Nucleus accumbens (tissue), 56 donors: Measurements from ENCODE around the gene CACNA2D1.
A peak's percentile ranks its signal among the peaks of the same experiment; 100 is the strongest.
"Not testable (repeated sequence)": the region's sequence is repeated elsewhere in the genome, so short reads cannot be mapped to it uniquely, and the experiment has no call there.

Experiments used
- DNase-seq, 56 donors: peaks; one replicate each; lab custom pipeline; 2025; lab: John Stamatoyannopoulos, UW

Gene CACNA2D1

DNA sequence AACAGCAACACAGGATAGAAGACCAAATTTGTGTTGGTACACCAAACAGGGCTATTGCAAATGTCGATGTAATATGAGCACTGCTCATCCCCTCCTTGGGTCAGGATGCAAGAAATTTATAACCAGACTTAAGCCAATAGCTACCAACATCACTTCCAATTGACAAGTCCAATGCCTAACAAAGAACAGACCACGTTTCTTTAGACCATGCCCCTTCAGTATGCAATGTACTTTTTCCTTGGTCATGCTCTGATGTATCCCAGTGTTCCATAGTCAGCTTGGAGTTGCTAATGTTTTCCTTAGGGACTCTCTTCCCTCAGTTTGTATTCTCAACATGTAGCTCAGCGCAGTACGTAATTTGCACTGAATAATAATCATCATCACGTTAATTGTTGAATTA, 7.8 kb downstream of the CACNA2D1 start:
- DNase-seq: no peak

DNA sequence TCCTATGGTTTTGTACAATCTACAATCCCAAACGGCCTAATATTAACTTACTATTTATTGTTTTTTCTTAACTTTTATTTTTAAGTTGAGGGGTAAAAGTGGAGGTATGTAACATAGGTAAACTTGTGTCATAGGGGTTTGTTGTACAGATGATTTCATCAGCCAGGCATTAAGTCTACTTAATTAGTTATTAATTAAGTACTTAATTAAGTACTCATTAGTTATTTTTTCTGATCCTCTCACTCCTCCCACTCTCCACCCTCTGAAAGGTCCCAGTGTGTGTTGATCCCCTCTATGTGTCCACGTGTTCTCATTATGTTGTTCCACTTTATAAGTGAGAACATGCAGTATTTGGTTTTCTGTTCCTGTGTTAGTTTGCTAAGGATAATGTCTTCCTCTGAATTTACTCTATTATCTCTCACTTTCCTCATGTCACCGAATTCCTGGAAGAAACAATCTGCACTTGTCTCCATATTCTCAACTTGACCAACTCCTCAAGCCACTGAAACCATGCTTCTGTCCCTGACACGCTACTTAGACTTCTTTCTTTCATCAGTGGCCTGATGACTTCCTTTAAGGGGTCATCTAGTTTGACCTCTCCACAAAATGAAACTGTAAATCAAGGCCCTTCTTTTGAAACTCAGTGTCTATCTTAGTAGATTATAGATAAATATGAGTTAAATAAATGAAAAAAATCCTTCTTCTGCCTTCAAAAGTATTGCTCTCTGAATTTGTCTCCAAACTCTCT, 9.1 kb downstream of the CACNA2D1 start:
- DNase-seq: no peak

DNA sequence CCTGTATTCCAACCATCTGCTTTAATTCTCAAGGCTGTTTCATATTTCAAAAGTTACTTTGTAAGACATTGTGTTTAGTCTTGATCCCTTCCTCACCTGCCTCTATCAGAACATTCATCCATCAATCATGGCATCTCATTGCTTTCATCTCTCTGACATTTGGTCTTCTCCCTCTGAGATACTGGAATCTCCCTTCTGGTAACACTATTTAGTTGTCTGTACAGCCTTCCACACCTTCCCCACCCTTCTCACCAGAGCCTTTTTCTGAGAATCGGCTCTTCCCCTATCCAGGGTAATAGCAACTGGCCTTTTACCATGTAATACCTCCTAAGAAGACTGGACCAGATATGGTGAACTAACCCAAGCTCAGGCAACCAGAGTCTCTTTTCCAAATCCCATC, 10.1 kb downstream of the CACNA2D1 start:
- no peak for DNase-seq

DNA sequence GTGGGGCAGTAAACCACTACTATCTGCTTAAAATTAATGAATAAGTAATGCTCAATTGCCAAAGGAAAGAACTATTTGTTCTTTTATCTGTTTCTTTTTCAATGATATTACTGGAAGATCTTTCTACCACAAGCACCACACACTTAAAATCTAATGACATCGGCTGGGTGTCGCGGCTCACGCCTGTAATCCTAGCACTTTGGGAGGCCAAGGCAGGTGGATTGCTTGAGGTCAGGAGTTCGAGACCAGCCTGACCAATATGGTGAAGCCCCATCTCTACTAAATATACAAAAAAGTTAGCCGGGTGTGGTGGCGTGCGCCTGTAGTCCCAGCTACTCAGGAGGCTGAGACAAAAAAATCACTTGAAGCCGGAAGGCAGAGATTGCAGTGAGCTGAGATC, 10.8 kb downstream of the CACNA2D1 start:
- DNase-seq: not testable (repeated sequence)

DNA sequence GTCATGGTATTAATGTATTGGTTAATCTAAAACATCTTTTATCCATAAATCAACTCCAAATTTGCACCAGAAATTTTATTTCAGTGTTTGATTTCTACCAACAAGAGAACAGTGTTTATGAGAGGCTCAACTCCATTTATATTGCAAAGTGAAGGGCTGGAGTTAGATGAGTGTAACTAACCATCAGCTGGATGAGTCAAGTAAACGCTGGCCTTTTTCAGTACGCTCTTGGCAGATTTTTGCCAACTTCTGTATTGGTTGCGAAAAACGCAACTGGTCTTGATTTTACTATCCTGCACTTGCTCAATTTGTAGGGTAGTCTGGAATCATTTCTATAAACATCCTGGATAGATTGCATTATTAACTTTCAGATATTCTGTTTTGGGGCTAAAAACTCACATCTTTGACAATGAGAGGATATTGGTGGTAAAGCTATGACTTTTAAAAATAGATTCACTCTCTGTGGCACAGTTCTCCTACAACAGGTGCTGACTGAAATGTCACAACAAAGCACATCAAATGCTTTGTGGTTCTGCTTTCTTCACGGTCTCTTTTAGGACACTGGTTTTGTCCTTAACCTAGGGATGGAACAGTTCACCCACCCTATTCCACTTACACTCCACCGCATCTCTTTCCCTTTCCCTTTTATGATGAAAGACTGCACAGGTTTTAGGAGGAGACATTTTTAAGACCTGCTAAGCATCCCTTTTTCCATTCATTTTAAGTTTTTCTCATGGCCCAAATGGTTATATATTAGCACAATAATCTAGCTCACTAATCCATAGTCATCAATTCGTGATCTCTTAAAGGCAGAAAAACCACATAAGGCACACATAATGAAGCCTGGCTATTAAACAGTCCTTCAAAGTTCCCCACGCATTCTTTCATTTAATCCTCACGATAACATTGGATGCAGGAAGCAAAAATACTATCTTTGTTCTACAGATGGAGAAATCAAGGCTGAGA, 12.8 kb downstream of the CACNA2D1 start:
- no peak for DNase-seq

DNA sequence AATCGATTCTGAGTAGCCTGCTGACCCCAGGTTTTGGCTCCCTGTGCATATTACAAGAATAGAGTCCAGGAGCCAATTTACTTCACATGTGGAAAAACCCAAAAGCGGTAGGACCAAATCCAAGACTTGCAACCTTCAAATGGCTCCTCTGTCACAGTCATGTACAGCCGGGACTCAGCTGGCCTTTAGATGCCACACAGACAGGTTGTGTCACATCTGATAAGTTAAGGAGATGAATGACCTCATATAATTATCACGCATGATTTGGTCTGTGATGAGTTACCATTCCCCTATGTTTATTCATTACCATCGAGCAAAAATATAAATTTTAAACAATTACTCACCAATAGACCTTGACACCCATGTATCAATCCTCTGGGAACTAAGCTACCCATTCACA, 14.2 kb downstream of the CACNA2D1 start:
- no peak for DNase-seq

DNA sequence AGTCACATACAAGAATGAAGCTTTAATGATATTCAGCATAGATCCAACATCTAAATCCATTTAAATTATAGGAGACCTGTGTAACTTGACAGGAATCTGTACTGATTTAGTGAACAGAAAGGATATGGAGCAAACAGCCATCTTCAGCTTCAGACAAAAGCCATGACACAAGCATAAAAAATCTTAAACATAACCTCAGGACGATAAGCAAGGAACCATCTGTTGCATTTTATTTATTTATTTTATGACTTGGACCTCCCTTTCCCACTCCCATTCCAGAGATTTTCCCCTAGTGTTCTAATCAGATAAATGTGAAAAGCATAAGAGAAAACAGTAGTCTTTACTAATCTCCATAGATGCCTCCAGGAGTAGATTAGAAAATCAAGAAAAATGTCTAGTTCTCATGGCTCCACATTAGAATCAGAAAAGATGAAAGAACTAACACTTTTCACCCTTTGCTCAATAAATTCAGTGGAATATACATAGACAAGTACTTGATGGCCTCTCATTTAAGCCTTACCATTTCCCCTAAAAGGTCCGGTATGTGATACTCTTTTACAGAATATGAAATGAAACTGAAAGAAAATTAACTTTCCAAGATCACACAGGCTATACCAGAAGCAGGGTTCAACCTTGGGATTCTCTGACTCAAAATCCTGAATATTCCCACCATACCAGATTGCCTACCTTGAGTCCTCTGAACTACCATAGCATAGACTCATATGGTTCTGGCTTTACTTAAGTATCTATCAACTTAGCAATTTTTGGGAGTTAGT, 15.2 kb downstream of the CACNA2D1 start:
- no peak for DNase-seq

DNA sequence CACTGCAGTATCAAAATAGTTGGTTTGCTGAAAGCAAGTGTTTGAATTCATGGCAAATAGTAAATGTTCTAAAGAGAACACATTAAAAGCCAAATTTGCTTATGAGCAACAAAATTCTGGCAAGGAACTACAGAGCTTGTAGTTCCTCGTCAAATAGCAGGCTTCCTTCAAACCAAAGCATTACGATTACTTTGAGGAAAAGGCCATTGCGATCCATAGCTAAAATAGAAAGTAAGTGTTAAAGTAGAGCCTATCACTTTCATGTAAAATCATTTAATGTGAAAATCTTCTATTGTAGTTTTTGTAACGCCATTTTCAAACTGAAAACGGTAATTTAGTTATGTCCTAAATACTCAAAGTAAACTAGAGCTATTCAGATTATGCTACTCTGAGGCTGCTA, 20.1 kb downstream of the CACNA2D1 start:
- DNase-seq: no peak

DNA sequence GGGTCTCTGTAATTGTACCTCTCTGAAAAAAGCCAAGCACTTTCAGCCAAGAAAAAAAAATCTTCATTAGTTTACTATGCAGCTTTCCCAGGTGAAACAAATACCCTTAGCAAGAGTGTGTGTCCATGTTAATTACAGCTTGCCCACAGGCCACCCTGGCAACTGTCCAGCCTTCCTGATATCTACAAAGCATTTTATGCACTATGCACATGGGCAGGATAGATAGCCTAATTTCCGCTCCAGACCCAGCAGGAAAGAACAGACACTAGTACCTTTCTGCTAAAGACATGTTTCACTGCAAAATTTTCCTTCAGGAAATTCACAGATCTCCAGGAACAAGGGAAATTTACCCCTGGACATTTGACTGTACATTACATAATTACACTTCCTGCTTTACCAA, 24.4 kb downstream of the CACNA2D1 start:
- no peak for DNase-seq

DNA sequence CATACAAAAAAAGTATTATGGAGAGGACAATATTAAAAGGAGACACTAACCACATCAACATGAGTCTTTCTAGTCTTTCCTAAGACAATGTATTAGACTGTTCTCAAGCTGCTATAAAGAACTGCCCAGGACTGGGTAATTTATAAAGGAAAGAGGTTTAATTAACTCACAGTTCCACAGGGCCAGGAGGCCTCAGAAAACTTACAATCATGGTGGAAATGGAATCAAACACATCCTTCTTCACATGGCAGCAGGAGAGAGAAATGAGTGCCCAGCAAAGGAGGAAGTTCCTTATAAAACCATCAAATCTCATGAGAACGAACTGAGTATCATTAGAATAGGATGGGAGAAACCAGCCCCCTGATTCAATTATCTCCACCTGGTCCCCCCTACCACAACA, 25.7 kb downstream of the CACNA2D1 start:
- DNase-seq: no peak

DNA sequence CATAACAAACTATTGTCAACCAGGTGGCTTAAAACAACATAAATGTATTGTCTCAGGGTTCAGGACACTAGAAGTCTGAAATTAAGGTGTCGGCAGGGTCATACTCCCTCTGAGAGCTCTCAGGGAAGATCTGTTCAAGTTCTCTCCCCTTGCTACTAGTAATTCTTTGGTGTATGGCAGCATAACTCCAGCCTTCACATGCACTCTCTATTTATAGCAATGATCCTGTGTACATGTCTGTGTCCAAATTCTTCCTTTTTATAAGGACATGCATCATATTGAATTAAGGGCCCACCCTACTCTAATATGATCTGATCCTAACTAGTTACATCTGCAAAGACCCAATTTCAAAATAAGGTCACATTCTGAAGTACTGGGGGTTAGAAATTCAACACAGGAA, 27.2 kb downstream of the CACNA2D1 start:
- no peak for DNase-seq

DNA sequence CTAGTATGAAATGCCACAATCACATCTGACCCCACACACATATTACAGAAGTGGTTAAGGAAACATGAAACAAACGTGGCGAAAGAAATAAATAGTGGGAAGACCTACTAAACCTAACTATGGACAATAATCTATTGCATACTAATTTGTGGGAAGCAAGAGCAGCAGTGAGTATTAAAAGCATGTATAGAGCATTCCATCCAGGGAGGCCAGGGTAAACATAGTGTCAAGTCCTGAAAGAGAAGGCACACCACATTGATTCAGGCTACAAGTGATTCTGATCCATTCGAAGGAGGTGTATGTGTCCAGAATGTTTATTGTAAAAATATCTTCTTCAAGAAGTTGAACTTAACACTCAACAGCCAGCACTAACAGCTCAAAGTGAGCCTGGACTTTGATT, 29.2 kb downstream of the CACNA2D1 start:
- DNase-seq: no peak

DNA sequence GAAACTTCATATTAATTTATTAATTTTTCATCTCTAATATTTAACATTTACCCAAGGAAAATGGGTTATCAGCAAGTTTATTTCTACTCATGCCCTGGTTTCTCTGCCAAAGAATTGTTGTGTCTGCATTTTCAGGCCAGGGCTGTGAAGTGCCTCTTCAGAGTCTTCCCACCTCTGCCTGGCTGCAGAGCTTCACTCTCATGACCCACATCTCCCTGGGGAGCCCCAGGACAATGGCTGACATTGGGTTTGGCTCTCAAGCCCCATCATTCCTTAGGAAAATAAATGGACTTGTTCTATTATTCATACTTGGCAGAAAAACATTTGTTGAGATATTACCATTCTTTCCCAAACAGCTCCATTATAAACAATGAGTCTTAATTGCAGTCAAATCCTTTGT, 30.3 kb downstream of the CACNA2D1 start:
- no peak for DNase-seq

DNA sequence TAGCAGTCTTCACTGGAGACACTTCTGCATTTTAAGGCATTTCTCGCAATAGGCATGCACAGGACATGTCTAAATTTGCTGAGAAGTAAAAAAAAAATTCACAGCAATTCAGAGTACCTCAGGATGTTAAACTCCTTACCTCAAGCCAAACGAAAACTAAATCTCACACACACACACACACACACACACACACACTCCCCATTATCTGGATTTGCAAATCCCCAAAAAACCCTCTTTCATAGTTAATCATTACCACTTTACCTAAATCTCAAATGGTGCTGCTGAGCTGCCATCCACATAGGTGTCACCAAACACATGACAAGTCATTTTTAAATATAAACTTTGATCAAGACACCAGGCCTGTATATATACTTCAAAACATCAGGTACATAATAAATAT, 31.8 kb downstream of the CACNA2D1 start:
- no peak for DNase-seq

DNA sequence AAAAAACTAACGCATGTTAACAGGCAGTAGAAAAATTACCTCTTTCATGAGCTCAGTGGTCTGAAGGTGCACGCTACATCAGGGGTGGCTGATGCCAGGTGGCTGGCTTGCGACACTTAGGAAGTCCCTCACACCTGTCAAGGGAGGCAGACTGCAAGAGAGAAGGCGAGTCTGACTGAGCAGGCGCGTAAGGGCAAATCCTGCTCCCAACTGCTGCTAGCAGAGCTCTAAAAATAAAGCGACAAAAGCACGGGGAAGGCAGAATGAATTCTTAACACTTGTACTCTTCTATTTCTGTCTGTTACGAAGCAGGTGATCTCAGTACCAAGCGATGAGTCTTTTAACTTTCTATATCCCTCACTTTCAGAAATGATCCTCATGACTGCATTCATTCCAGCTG, 33.1 kb downstream of the CACNA2D1 start:
- DNase-seq: peak in 40 of 56 donors; percentile 1 to 82 (median 42)

DNA sequence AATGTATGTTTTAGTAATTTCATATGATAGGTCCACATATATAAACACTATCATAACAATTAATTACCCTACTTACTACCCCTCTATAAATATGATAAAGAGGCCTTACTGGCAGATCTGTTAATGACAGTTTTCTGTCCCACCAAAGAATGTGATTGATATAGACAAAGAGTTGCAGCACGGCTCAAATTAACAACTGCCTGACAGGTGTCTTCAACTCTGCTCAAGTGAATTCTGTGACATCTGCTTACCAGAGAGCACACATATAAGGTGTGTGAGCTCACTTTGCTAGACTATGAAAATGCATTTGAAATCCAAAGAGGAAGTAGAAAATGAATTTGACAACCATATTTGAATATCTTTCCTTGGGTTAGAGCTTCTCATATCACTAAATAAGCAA, 36.6 kb downstream of the CACNA2D1 start:
- no peak for DNase-seq

DNA sequence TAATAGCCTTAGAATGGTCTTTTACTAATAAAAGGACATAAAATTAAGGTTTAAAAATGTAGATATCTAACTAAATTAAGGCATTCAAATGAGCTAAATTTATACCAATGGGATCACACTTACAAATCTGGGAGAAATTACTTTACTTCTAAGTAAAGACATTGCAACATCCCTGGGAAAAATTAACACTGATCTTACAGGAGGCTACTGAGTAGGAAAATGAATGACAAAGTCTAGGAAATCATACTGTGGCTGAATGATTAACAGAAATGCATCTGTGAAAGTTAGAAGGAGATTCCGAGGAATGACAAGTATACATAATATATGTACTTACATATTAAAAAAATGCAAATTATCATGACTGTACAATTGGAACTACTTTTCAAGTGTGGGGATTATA, 38.3 kb downstream of the CACNA2D1 start:
- no peak for DNase-seq

DNA sequence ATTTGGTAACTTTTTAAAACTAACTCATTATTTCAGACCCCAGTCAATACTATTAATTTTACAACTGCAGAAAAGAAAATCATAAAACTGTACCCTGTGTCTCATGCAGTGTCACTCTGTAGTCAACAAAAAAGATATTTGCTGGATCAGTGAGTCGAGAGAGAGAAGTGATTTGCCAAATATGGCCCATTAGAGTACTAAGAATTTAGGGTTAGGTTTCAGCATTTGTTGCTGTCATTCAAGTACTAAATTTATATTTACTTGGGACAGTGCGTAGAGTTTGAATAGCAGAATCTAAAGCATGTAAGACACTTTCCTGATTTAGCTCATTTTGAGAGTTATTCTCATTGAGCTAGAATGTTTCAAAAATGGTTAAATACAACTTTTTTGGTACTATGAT, 38.9 kb downstream of the CACNA2D1 start:
- DNase-seq: no peak

DNA sequence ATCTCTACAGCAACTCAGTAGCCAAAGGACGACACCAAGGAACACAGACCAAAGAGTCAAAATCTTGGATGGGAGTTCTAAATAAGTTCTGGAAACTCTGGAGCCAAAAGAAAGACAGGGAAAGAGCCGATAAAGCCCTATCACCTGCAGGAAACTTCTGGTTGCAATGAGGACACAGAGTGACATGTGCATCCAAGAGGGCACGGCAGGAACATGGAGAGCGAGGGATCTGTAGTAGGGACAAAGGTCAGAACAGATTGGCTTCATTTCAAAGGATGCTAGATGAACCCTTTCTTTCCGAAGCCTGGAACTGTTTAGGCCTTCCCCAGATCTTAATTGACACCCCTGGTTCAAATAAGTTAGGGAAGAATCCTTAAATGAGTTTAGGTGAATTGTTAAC, 39.5 kb downstream of the CACNA2D1 start:
- DNase-seq: no peak

DNA sequence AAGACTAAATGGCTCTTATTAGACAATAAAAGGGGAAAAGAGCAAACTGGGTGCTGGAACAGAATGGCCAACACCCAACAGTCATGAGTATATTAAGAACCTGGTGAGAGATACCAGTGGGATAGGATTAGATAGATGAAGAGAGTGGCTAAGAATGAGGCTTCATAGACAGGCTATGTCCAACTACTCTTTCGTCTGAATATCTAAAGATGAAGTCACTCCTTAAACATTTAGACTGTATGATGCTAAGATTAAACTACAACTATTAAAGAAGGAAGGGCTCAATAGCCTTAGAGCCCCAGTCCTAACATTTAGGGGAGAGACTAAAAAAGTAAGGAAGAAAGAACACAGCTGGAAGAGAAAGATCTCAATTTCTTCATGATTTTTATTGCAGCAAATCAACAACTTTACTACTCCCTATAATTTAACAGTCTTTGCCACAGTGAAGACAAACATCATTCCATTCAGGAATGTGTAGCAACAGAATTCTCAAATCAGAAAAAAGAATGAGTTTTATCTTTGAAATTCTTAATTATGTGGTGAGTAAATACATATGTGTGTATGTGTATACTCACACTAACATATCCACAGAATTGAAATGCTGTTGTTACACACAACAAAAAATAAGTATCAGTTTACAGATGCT, 45.6 kb downstream of the CACNA2D1 start:
- DNase-seq: no peak

DNA sequence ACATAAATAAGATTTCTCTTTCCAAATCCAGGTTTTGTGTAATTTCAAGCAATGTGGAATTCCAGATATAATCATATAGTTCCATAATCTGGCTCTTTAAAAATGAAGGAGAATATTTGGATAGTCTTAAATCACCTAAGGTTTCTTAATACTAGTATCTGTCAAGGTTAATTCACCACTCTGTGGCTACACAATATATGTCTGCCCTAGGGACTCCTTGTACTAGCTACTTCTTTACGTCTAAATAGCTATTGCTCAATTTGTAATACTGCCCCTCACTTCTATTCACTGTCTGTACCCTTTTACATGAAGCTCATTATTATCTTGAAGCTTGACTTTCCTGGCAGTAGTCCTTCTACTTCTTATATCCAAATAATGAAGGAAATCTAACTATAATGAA, 47.2 kb downstream of the CACNA2D1 start:
- no peak for DNase-seq
